Nephron (organoid): Measurements from ENCODE around the gene MRPL27.
A peak's percentile ranks its signal among the peaks of the same experiment; 100 is the strongest.

ENCODE experiments used
- H3K27ac Mint-ChIP-seq, 3 experiments: 2 replicates each; pipeline ENCODE4 v1.8.0; 2020; ENCODE audit warnings: mixed read lengths in 3 of 3, mild to moderate bottlenecking in 2 of 3, moderate library complexity in 1 of 3
- H3K27me3 Mint-ChIP-seq: 2 replicates; pipeline ENCODE4 v1.8.0; 2021; ENCODE audit warnings: low read depth, mild to moderate bottlenecking, moderate library complexity, mixed read lengths
- H3K36me3 Mint-ChIP-seq: 2 replicates; pipeline ENCODE4 v1.8.0; 2020; ENCODE audit warnings: low read depth, mixed read lengths
- H3K4me1 Mint-ChIP-seq: 2 replicates; pipeline ENCODE4 v1.8.0; 2020; ENCODE audit warnings: mixed read lengths
- H3K4me3 Mint-ChIP-seq, 3 experiments: 2 replicates each; pipeline ENCODE4 v1.8.0; 2020; ENCODE audit warnings: mild to moderate bottlenecking in 3 of 3, mixed read lengths in 3 of 3, moderate library complexity in 2 of 3
- H3K9me3 Mint-ChIP-seq: 2 replicates; pipeline ENCODE4 v1.8.0; 2020; ENCODE audit warnings: mixed read lengths
- CTCF ChIP-seq, 3 experiments: fragments of 200-600 bp; sonication (generic); IDR thresholded peaks; one replicate each; pipeline ENCODE4 v1.5.0; 2021; ENCODE audit warnings: antibody characterized with exemption in 3 of 3; ENCODE audit not compliant: unreplicated experiment in 3 of 3

The MRPL27 gene

GRCh38 chr17:50364061-50364458 lies 8.9 kb downstream of the MRPL27 start:
- H3K36me3 Mint-ChIP-seq: peaks cover 24% of the 10 kb centered on the region
- H3K27ac Mint-ChIP-seq: peak overlapping the region in 1 of 3 experiments; percentile 71
- H3K4me1 Mint-ChIP-seq: peaks cover 18% of the 10 kb centered on the region
- no peaks in the 10 kb centered on the region for H3K27me3 Mint-ChIP-seq
- TF ChIP-seq CTCF (IDR thresholded peaks at IDR 0.05; ENCODE audit: unreplicated experiment in 3 of 3): no peak
- no peak overlapping the region for H3K4me3 Mint-ChIP-seq
- H3K9me3 Mint-ChIP-seq: no peaks in the 10 kb centered on the region

- no peak for TF ChIP-seq CTCF (IDR thresholded peaks at IDR 0.05; ENCODE audit: unreplicated experiment in 3 of 3)
- H3K9me3 Mint-ChIP-seq: no peaks in the 10 kb centered on the region
- H3K27me3 Mint-ChIP-seq: no peaks in the 10 kb centered on the region
- peaks cover 22% of the 10 kb centered on the region for H3K36me3 Mint-ChIP-seq
- peaks cover 18% of the 10 kb centered on the region for H3K4me1 Mint-ChIP-seq
- no peak overlapping the region for H3K4me3 Mint-ChIP-seq
- peak overlapping the region in 1 of 3 experiments; percentile 71 for H3K27ac Mint-ChIP-seq
Observed at GRCh38 chr17:50363217-50364060, 9.5 kb downstream of the MRPL27 start.

GRCh38 chr17:50362661-50363060 lies 10.3 kb downstream of the MRPL27 start:
- H3K9me3 Mint-ChIP-seq: no peaks in the 10 kb centered on the region
- peaks cover 17% of the 10 kb centered on the region for H3K36me3 Mint-ChIP-seq
- no peak overlapping the region for H3K27ac Mint-ChIP-seq
- no peak overlapping the region for H3K4me3 Mint-ChIP-seq
- no peak for TF ChIP-seq CTCF (IDR thresholded peaks at IDR 0.05; ENCODE audit: unreplicated experiment in 3 of 3)
- no peaks in the 10 kb centered on the region for H3K27me3 Mint-ChIP-seq
- H3K4me1 Mint-ChIP-seq: peaks cover 18% of the 10 kb centered on the region

- Mint-ChIP-seq H3K4me1 (peaks cover 18% of the 10 kb centered on the region), H3K4me3 (no peak overlapping the region), H3K27ac (peak overlapping the region; percentile 13 to 60 (median 58)), H3K36me3 (peaks cover 15% of the 10 kb centered on the region), H3K27me3 (no peaks in the 10 kb centered on the region), H3K9me3 (no peaks in the 10 kb centered on the region)
- TF ChIP-seq CTCF (IDR thresholded peaks at IDR 0.05; ENCODE audit: unreplicated experiment in 3 of 3): peak; percentile 52 to 70 (median 63)
Observed at GRCh38 chr17:50361561-50362480, 11.2 kb downstream of the MRPL27 start.

GRCh38 chr17:50360486-50361115 lies 12.4 kb downstream of the MRPL27 start:
- Mint-ChIP-seq H3K36me3 (peaks cover 18% of the 10 kb centered on the region), H3K27ac (no peak overlapping the region), H3K4me3 (no peak overlapping the region)

More at GRCh38 chr17:50360486-50361115, 12.4 kb downstream of the MRPL27 start:
- no peaks in the 10 kb centered on the region for H3K9me3 Mint-ChIP-seq
- no peak for TF ChIP-seq CTCF (IDR thresholded peaks at IDR 0.05; ENCODE audit: unreplicated experiment in 3 of 3)
- peaks cover 18% of the 10 kb centered on the region for H3K4me1 Mint-ChIP-seq
- no peaks in the 10 kb centered on the region for H3K27me3 Mint-ChIP-seq
